Gastrocnemius medialis (tissue), 4 donors: ENCODE measurements around the gene PGGT1B. TPM values are rescaled to one million over a fixed set of nuclear protein-coding genes. Genes with fewer than 3 reads are reported as not detected.
"Not testable (repeated sequence)": the region's sequence is repeated elsewhere in the genome, so short reads cannot be mapped to it uniquely, and the experiment has no call there.

ENCODE experiments used
- ATAC-seq, 2 donors: fragments of 150-250 bp; one replicate each; pipeline ENCODE4 v1.9.1; 2016
- DNase-seq, 2 donors: peaks; one replicate each; pipeline ENCODE4 v3.0.0-alpha.2; 2019
- H3K27ac ChIP-seq, 4 donors: fragments of 200-600 bp; sonication (generic); 1 replicate in 1 of 4; 2 replicates in 3 of 4; pipeline ENCODE4 v1.5.1; 2016 to 2018; ENCODE audit warnings: mild to moderate bottlenecking in 2 of 4, moderate library complexity in 1 of 4
- H3K27me3 ChIP-seq, 3 donors: fragments of 200-600 bp; sonication (generic) in 2 of 3; 1 replicate in 1 of 3; 2 replicates in 2 of 3; pipeline versions ENCODE4 v1.5.1 to v1.6.0; 2016 to 2019; ENCODE audit warnings: mild to moderate bottlenecking in 1 of 3, moderate library complexity in 1 of 3
- H3K36me3 ChIP-seq, 2 donors: fragments of 200-600 bp; sonication (generic) in 1 of 2; one replicate each; pipeline ENCODE4 v1.5.1; 2017 to 2018
- H3K4me1 ChIP-seq, 2 donors: fragments of 200-600 bp; sonication (generic) in 1 of 2; one replicate each; pipeline ENCODE4 v1.5.1; 2016 to 2017; ENCODE audit warnings: mild to moderate bottlenecking in 2 of 2
- H3K4me3 ChIP-seq, 4 donors: fragments of 200-600 bp; sonication (generic) in 3 of 4; 1 replicate in 1 of 4; 2 replicates in 3 of 4; pipeline ENCODE4 v1.5.1; 2016 to 2019; ENCODE audit warnings: mild to moderate bottlenecking in 2 of 4
- H3K9me3 ChIP-seq, 3 donors: fragments of 200-600 bp; sonication (generic) in 2 of 3; 1 replicate in 1 of 3; 2 replicates in 2 of 3; pipeline ENCODE4 v1.5.1; 2016 to 2019
- POLR2A ChIP-seq, 2 donors: fragments of 450-650 bp; IDR thresholded peaks; one replicate each; pipeline ENCODE4 v1.6.1; 2017; ENCODE audit warnings: antibody characterized with exemption in 2 of 2, mild to moderate bottlenecking in 2 of 2, moderate library complexity in 2 of 2
- in situ Hi-C, 4 donors: fragments of 200-750 bp; cut with MboI; loops; one replicate each; pipeline versions ENCODE4 v1.15.0 to v1.8.0; 2017; ENCODE audit warnings: low sequenced_read_pairs in 4 of 4
- intact Hi-C: fragments of 100-400 bp; cut with DNase I; formaldehyde crosslinking; loops from one replicate; pipeline ENCODE4 v1.15.1; 2023; ENCODE audit warnings: low total_unique reads
- total RNA-seq, 4 donors: library from RNA; depleted of rRNA; stranded (reverse); fragments of >200 nt; gene quantifications; one replicate each; pipeline versions ENCODE4 v1.1.0 to v1.2.3, GENCODE V29; 2016
- TF ChIP-seq, protein P1 (sequence below), 5 experiments: fragments of 450-650 bp in 3 of 5; fragments of 200-600 bp in 2 of 5; sonication (generic) in 2 of 5; IDR thresholded peaks in 4 of 5; conservative IDR thresholded peaks in 1 of 5; 1 replicate in 4 of 5; 2 replicates in 1 of 5; pipeline ENCODE4 v1.5.1; 2016 to 2019; ENCODE audit warnings: antibody characterized with exemption in 5 of 5, mild to moderate bottlenecking in 3 of 5, moderate library complexity in 3 of 5

PGGT1B gene
- total RNA-seq, 4 donors from 2014 or later: 6.7 to 16.3 (median 10.4) TPM

DNA sequence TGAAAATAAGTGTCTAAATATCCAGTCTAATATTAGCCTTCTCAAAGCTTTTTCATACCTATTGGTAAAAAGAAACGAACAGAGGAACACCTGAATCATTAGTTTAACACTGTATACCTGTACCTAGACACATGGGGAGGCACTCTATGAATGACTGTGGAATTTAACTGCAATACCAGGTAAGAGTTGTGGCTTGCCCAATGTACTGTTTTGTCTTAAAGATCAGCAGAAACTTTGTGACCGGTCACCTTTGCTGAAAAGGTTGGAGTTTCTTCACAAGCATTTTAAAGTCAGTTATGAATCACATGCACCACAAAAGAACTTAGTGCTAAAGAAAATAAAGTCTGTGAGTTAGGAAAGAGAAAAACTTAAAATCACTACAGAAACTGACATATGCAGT lies 2.4 kb downstream of the PGGT1B start:
- intact Hi-C loops (no loop called here), in situ Hi-C loops (no loop called here)
- ATAC-seq: no peak
- Histone ChIP-seq H3K27ac (no peak overlapping the region), H3K4me3 (no peak overlapping the region), H3K27me3 (no peaks in the 10 kb centered on the region), H3K4me1 (peaks cover 17 to 18% of the 10 kb centered on the region in 2 donors), H3K9me3 (no peaks in the 10 kb centered on the region), H3K36me3 (no peaks in the 10 kb centered on the region)
- DNase-seq: no peak
- TF ChIP-seq, protein P1, sequence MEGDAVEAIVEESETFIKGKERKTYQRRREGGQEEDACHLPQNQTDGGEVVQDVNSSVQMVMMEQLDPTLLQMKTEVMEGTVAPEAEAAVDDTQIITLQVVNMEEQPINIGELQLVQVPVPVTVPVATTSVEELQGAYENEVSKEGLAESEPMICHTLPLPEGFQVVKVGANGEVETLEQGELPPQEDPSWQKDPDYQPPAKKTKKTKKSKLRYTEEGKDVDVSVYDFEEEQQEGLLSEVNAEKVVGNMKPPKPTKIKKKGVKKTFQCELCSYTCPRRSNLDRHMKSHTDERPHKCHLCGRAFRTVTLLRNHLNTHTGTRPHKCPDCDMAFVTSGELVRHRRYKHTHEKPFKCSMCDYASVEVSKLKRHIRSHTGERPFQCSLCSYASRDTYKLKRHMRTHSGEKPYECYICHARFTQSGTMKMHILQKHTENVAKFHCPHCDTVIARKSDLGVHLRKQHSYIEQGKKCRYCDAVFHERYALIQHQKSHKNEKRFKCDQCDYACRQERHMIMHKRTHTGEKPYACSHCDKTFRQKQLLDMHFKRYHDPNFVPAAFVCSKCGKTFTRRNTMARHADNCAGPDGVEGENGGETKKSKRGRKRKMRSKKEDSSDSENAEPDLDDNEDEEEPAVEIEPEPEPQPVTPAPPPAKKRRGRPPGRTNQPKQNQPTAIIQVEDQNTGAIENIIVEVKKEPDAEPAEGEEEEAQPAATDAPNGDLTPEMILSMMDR (IDR thresholded peaks at IDR 0.05 in 4 of 5, conservative IDR thresholded peaks at IDR 0.05 in 1 of 5): no peak
- TF ChIP-seq POLR2A (IDR thresholded peaks at IDR 0.05): no peak

DNA sequence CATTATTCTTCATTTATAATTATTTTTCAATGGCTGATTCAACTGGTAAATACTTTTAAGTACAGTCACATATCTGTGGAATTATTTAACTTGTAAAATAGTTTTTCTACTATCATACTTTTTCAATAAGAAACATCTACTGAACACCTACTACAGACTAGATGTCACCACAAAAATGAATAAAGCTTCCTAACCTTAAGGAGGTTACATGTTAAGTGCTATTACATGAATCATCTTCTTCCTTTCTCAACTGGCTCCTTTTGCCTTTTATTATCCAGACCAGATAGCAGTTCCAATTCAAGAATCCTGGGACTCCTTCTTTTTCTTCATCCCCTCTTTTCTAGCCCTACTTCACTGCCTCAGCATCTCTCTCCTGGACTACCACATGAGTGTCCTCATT lies 4.7 kb downstream of the PGGT1B start:
- in situ Hi-C loops (no loop called here), intact Hi-C loops (no loop called here)
- Histone ChIP-seq H3K36me3 (no peaks in the 10 kb centered on the region), H3K27me3 (no peaks in the 10 kb centered on the region), H3K9me3 (no peaks in the 10 kb centered on the region), H3K27ac (no peak overlapping the region), H3K4me1 (peaks cover 17 to 18% of the 10 kb centered on the region in 2 donors), H3K4me3 (no peak overlapping the region)
- no peak for ATAC-seq
- DNase-seq: no peak
- TF ChIP-seq, protein P1 (IDR thresholded peaks at IDR 0.05 in 4 of 5, conservative IDR thresholded peaks at IDR 0.05 in 1 of 5): no peak
- TF ChIP-seq POLR2A (IDR thresholded peaks at IDR 0.05): no peak

- in situ Hi-C loops: loop anchor here in 3 of 4 donors (5.0 to 10.0 kb wide), 2 partner anchors 152 to 155 kb away; no protein-coding TSS in a partner anchor
- not testable (repeated sequence) for H3K4me3 ChIP-seq, H3K27ac ChIP-seq, DNase-seq, H3K4me1 ChIP-seq, H3K27me3 ChIP-seq, ATAC-seq, H3K36me3 ChIP-seq, H3K9me3 ChIP-seq
- intact Hi-C loops: loop anchor here (10.0 kb wide), 1 partner anchor 1645 kb away; no protein-coding TSS in a partner anchor
These were observed 13.3 kb downstream of the PGGT1B start for GRCh38 chr5:115249379-115249778.

GRCh38 chr5:115246361-115246991 lies 16.2 kb downstream of the PGGT1B start:
- intact Hi-C loops: loop anchor here (1.0 to 10.0 kb wide), 2 partner anchors 148 to 1642 kb away; no protein-coding TSS in a partner anchor
- ATAC-seq: peak in 1 of 2 donors; percentile 33
- no peak for TF ChIP-seq POLR2A (IDR thresholded peaks at IDR 0.05)
- TF ChIP-seq, protein P1 (IDR thresholded peaks at IDR 0.05 in 4 of 5, conservative IDR thresholded peaks at IDR 0.05 in 1 of 5): peak; percentile 26 to 77 (median 62)
- H3K4me1 ChIP-seq: peaks cover 7 to 12% of the 10 kb centered on the region in 2 donors
- no peaks in the 10 kb centered on the region for H3K27me3 ChIP-seq
- H3K27ac ChIP-seq: no peak overlapping the region
- in situ Hi-C loops: loop anchor here in 3 of 4 donors (5.0 to 10.0 kb wide), 2 partner anchors 149 to 152 kb away; no protein-coding TSS in a partner anchor
- no peaks in the 10 kb centered on the region for H3K36me3 ChIP-seq
- no peak for DNase-seq
- H3K9me3 ChIP-seq: no peaks in the 10 kb centered on the region
- no peak overlapping the region for H3K4me3 ChIP-seq

GRCh38 chr5:115243412-115243811 lies 19.3 kb downstream of the PGGT1B start:
- Histone ChIP-seq H3K27me3 (no peaks in the 10 kb centered on the region), H3K36me3 (peaks cover 0 to 22% of the 10 kb centered on the region in 2 donors), H3K27ac (no peak overlapping the region), H3K9me3 (no peaks in the 10 kb centered on the region), H3K4me1 (peaks cover 7 to 9% of the 10 kb centered on the region in 2 donors), H3K4me3 (no peak overlapping the region)
- intact Hi-C loops (loop anchor here (10.0 kb wide), 1 partner anchor 1639 kb away; no protein-coding TSS in a partner anchor), in situ Hi-C loops (loop anchor here in 2 of 4 donors (10.0 kb wide), 1 partner anchor 149 kb away; no protein-coding TSS in a partner anchor)
- DNase-seq (no peak), ATAC-seq (no peak)
- TF ChIP-seq, protein P1 (IDR thresholded peaks at IDR 0.05 in 4 of 5, conservative IDR thresholded peaks at IDR 0.05 in 1 of 5): no peak
- no peak for TF ChIP-seq POLR2A (IDR thresholded peaks at IDR 0.05)
